HepG2 (cell line): ENCODE measurements around the gene CTDSP1. TPM values are rescaled to one million over a fixed set of nuclear protein-coding genes. Genes with fewer than 3 reads are reported as not detected.

Experiments used
- BHLHE40 ChIP-seq: IDR thresholded peaks from 2 replicates; pipeline ENCODE4 v1.6.1; 2011; ENCODE audit warnings: low read length, improper control_type of control experiment
- CEBPG ChIP-seq: IDR thresholded peaks from 2 replicates; pipeline ENCODE4 v1.6.1; 2016
- ELF1 ChIP-seq: sonication (generic); formaldehyde crosslinking; IDR thresholded peaks from 2 replicates; pipeline ENCODE4 v1.4.0; 2020; ENCODE audit warnings: missing genetic modification reagents
- FOSL1 ChIP-seq: sonication (generic); formaldehyde crosslinking; IDR thresholded peaks from 2 replicates; pipeline ENCODE4 v1.9.0; 2021; ENCODE audit warnings: missing genetic modification reagents, borderline replicate concordance
- HMG20A ChIP-seq: IDR thresholded peaks from 2 replicates; pipeline ENCODE4 v1.6.1; 2016; ENCODE audit warnings: borderline replicate concordance
- NPAS2 ChIP-seq: sonication (generic); formaldehyde crosslinking; IDR thresholded peaks from 2 replicates; pipeline ENCODE4 v1.8.0; 2022; ENCODE audit warnings: mild to moderate bottlenecking, missing genetic modification reagents, borderline replicate concordance
- POGK ChIP-seq: sonication (generic); formaldehyde crosslinking; conservative IDR thresholded peaks from 2 replicates; pipeline ENCODE4 v1.8.0; 2022; ENCODE audit warnings: mild to moderate bottlenecking, moderate library complexity, missing genetic modification reagents
- SALL2 ChIP-seq: sonication (generic); formaldehyde crosslinking; IDR thresholded peaks from 2 replicates; pipeline ENCODE4 v1.8.1; 2023; ENCODE audit warnings: mild to moderate bottlenecking, missing genetic modification reagents, inconsistent platforms
- SIX1 ChIP-seq: sonication (generic); formaldehyde crosslinking; IDR thresholded peaks from 2 replicates; pipeline ENCODE4 v1.4.0; 2020; ENCODE audit warnings: missing genetic modification reagents, borderline replicate concordance
- ZBTB21 ChIP-seq: sonication (generic); formaldehyde crosslinking; IDR thresholded peaks from 2 replicates; pipeline ENCODE4 v1.4.0; 2020; ENCODE audit warnings: missing genetic modification reagents
- ZNF138 ChIP-seq: sonication (generic); formaldehyde crosslinking; IDR thresholded peaks from 2 replicates; pipeline ENCODE4 v1.5.0; 2020; ENCODE audit warnings: mild to moderate bottlenecking, low read depth, missing genetic modification reagents
- ZNF337 ChIP-seq: sonication (generic); formaldehyde crosslinking; IDR thresholded peaks from 2 replicates; pipeline ENCODE4 v1.5.1; 2020; ENCODE audit warnings: missing genetic modification reagents, low read depth, mild to moderate bottlenecking, borderline replicate concordance
- ZNF343 ChIP-seq: sonication (generic); formaldehyde crosslinking; IDR thresholded peaks from 2 replicates; pipeline ENCODE4 v1.4.0; 2020; ENCODE audit warnings: mild to moderate bottlenecking, missing genetic modification reagents
- ZNF432 ChIP-seq: sonication (generic); formaldehyde crosslinking; IDR thresholded peaks from 2 replicates; pipeline ENCODE4 v1.5.0; 2020; ENCODE audit warnings: missing genetic modification reagents, mild to moderate bottlenecking, borderline replicate concordance
- ZNF564 ChIP-seq: sonication (generic); formaldehyde crosslinking; IDR thresholded peaks from 2 replicates; pipeline ENCODE4 v1.8.1; 2023; ENCODE audit warnings: mild to moderate bottlenecking, missing genetic modification reagents
- ZNF614 ChIP-seq: IDR thresholded peaks from 2 replicates; pipeline ENCODE4 v1.6.1; 2018; ENCODE audit warnings: missing biosample characterization, missing genetic modification reagents, inconsistent platforms, borderline replicate concordance
- ZSCAN5A ChIP-seq: sonication (generic); formaldehyde crosslinking; IDR thresholded peaks from 2 replicates; pipeline ENCODE4 v1.8.0; 2022; ENCODE audit warnings: mild to moderate bottlenecking, missing genetic modification reagents, borderline replicate concordance
- polyA plus RNA-seq, 8 experiments: library from polyadenylated mRNA; depleted of rRNA in 3 of 8; stranded (reverse) in 7 of 8; unstranded in 1 of 8; fragments of >200 nt; fragmentation: Illumina TruSeq in 4 of 8; extraction: Trizol in 4 of 8; gene quantifications; 2 replicates each; pipeline versions ENCODE4 v1.2.1 to v1.2.3, GENCODE V29; 2011 to 2016; ENCODE audit warnings: low read depth in 4 of 8, missing spikeins in 1 of 8, mixed read lengths in 1 of 8; ENCODE audit not compliant: insufficient read depth in 1 of 8
- total RNA-seq, 5 experiments: library from RNA; depleted of rRNA; stranded (reverse); fragments of >200 nt; fragmentation: Illumina TruSeq; extraction: Trizol; gene quantifications; 2 replicates each; pipeline ENCODE4 v1.2.3, GENCODE V29; 2016; ENCODE audit warnings: low read depth in 1 of 5
- TF ChIP-seq, protein P1 (sequence below): fragments of 450-650 bp; IDR thresholded peaks from 2 replicates; pipeline ENCODE4 v1.6.1; 2016
- TF ChIP-seq, protein P2 (sequence below): sonication (generic); formaldehyde crosslinking; IDR thresholded peaks from 2 replicates; pipeline ENCODE4 v1.9.0; 2021; ENCODE audit warnings: missing genetic modification reagents, borderline replicate concordance
- TF ChIP-seq, protein P3 (sequence below): sonication (generic); formaldehyde crosslinking; IDR thresholded peaks from 2 replicates; pipeline ENCODE4 v1.4.0; 2020; ENCODE audit warnings: low read depth, mild to moderate bottlenecking, missing genetic modification reagents

Gene CTDSP1
- total and polyA plus RNA-seq, 2 of the 13 experiments (the other 11 are each of a cell fraction or from before 2014, with no cell fraction given): 91.0 to 268 TPM

DNA sequence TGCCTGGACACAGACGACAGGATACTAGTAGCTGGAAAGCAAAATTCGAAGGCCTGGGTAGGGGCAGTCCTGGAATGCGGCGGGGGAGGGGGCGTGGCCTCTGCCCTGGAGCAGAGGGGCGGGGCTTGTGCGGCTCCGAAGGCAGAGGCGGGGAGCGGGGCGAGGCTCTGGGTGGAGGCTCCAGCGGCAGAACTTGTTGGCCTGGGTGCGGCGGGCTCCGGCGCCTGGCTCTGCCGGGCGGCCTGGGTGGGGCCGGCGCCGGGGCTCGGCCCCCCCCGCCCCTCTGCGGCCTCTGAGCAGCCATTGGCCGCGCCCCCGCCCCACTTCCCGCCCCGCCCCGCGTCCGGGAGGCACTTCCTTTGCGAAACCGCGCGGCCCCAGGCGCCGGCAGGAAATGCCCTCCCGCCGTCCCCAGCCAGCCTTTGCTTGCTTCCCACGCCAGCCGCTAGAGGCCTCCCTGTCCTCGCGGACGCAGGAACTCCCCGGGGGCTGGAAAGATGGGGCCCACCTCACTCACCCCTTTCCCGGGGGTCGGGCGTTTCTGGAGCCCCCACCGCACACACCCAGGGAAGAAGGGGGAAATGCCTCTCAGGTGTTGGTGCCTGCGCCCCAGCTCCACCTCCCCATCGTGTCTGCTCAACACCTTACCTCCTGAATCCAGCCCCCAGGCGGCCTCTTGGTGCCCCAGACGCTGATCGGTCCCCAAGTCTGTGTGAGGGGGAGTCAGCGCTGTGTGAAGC, 6.7 kb downstream of the CTDSP1 start (continued):
- TF ChIP-seq, protein P1, sequence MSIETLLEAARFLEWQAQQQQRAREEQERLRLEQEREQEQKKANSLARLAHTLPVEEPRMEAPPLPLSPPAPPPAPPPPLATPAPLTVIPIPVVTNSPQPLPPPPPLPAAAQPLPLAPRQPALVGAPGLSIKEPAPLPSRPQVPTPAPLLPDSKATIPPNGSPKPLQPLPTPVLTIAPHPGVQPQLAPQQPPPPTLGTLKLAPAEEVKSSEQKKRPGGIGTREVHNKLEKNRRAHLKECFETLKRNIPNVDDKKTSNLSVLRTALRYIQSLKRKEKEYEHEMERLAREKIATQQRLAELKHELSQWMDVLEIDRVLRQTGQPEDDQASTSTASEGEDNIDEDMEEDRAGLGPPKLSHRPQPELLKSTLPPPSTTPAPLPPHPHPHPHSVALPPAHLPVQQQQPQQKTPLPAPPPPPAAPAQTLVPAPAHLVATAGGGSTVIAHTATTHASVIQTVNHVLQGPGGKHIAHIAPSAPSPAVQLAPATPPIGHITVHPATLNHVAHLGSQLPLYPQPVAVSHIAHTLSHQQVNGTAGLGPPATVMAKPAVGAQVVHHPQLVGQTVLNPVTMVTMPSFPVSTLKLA: no peak
- TF ChIP-seq, protein P2, sequence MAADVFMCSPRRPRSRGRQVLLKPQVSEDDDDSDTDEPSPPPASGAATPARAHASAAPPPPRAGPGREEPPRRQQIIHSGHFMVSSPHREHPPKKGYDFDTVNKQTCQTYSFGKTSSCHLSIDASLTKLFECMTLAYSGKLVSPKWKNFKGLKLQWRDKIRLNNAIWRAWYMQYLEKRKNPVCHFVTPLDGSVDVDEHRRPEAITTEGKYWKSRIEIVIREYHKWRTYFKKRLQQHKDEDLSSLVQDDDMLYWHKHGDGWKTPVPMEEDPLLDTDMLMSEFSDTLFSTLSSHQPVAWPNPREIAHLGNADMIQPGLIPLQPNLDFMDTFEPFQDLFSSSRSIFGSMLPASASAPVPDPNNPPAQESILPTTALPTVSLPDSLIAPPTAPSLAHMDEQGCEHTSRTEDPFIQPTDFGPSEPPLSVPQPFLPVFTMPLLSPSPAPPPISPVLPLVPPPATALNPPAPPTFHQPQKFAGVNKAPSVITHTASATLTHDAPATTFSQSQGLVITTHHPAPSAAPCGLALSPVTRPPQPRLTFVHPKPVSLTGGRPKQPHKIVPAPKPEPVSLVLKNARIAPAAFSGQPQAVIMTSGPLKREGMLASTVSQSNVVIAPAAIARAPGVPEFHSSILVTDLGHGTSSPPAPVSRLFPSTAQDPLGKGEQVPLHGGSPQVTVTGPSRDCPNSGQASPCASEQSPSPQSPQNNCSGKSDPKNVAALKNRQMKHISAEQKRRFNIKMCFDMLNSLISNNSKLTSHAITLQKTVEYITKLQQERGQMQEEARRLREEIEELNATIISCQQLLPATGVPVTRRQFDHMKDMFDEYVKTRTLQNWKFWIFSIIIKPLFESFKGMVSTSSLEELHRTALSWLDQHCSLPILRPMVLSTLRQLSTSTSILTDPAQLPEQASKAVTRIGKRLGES (CRISPR knock-in tag): no peak
- TF ChIP-seq, protein P3, sequence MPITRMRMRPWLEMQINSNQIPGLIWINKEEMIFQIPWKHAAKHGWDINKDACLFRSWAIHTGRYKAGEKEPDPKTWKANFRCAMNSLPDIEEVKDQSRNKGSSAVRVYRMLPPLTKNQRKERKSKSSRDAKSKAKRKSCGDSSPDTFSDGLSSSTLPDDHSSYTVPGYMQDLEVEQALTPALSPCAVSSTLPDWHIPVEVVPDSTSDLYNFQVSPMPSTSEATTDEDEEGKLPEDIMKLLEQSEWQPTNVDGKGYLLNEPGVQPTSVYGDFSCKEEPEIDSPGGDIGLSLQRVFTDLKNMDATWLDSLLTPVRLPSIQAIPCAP (CRISPR knock-in tag): no peak
- TF ChIP-seq BHLHE40: no peak
- peak; percentile 64 for TF ChIP-seq CEBPG (CRISPR knock-in tag)
- peak; percentile 20; the same call in 1 of the 2 replicates for TF ChIP-seq ZBTB21 (CRISPR knock-in tag)
- TF ChIP-seq HMG20A (CRISPR knock-in tag): no peak
- TF ChIP-seq POGK (CRISPR knock-in tag): no peak; the same call in none of the 2 replicates
- TF ChIP-seq SALL2 (CRISPR knock-in tag): peak; percentile 70; the same call in 1 of the 2 replicates
- no peak; the same call in 1 of the 2 replicates for TF ChIP-seq ZNF564
- TF ChIP-seq ZNF337 (CRISPR knock-in tag): no peak
- TF ChIP-seq ZNF343 (CRISPR knock-in tag): no peak
- peak; percentile 16; the same call in 1 of the 2 replicates for TF ChIP-seq SIX1
- peak; percentile 81 for TF ChIP-seq ELF1
- 0 out of 2 replicates have a peak, but pooled peaks have one; percentile 65 for TF ChIP-seq ZNF614 (CRISPR knock-in tag)
- peak; percentile 52; the same call in 1 of the 2 replicates for TF ChIP-seq ZSCAN5A
- no peak for TF ChIP-seq ZNF432 (CRISPR knock-in tag)
- TF ChIP-seq ZNF138 (CRISPR knock-in tag): no peak
- no peak for TF ChIP-seq NPAS2
- TF ChIP-seq FOSL1 (CRISPR knock-in tag): no peak
